ENCODE results near the gene CST2. TPM values are rescaled to one million over a fixed set of nuclear protein-coding genes. Genes with fewer than 3 reads are reported as not detected.

CST2 gene
- total RNA-seq, 1 experiment from 2014 or later = not detected

DNA sequence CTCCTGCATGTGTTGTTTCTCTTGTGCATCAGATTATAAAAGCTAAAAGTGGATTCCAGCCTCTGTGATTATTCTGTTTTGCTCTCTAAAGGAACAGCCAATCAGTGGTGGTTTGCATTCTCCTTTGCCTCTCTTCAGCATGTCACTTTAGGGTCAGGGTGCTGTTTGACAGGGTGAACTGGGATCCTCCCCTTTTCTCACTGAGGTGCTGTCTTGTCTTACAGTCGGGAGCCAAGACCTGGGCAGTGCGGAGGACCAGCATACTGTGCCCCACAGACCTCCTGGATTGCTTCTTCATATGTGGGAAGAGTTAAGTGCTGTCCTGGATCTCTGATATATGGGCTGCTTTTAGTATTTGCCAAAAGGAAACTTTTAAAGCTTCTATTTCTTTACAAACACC lies 15.2 kb upstream of the CST2 start:
- no peak overlapping the region for H3K4me3 Mint-ChIP-seq
- no peak overlapping the region for H3K14ac ChIP-seq (ENCODE audit: insufficient read depth, low read length)

More for the DNA sequence above, 15.2 kb upstream of the CST2 start:
- Histone ChIP-seq H2BK12ac (ENCODE audit: insufficient read length, low read depth, low read length) (no peak overlapping the region), H2BK120ac (ENCODE audit: low read depth, low read length, poor library complexity, severe bottlenecking) (no peak overlapping the region), H4K8ac (replicated peaks; ENCODE audit: insufficient read length, low read depth, low read length) (no peak overlapping the region), H2BK5ac (ENCODE audit: insufficient read length, low read length) (no peak overlapping the region), H3K9ac (ENCODE audit: extremely low read depth, insufficient read length, low read length) (no peak overlapping the region), H2BK15ac (ENCODE audit: low read depth, low read length) (no peak overlapping the region), H3K4ac (ENCODE audit: low read depth, low read length) (no peak overlapping the region), H3K23ac (ENCODE audit: insufficient read length, low read depth, low read length) (no peak overlapping the region), H4K20me1 (ENCODE audit: control insufficient read depth, insufficient read depth, insufficient read length) (no peaks in the 10 kb centered on the region), H3K18ac (ENCODE audit: insufficient read length, low read depth, low read length) (no peak overlapping the region), H3K79me1 (ENCODE audit: insufficient read depth, low read depth, low read length, poor library complexity, severe bottlenecking) (no peaks in the 10 kb centered on the region), H3K56ac (ENCODE audit: insufficient read length, low read depth, low read length) (no peak overlapping the region), H2AFZ (ENCODE audit: low read length) (no peak overlapping the region), H2BK20ac (ENCODE audit: low read depth, low read length, poor library complexity, severe bottlenecking) (no peak overlapping the region), H3K23me2 (ENCODE audit: insufficient read length, low read depth, low read length, poor library complexity, severe bottlenecking) (no peaks in the 10 kb centered on the region), H2AK5ac (ENCODE audit: insufficient read length, low read length) (no peak overlapping the region), H3T11ph (ENCODE audit: low read length) (no peak overlapping the region), H4K91ac (ENCODE audit: insufficient read length, low read depth, low read length) (no peak overlapping the region), H3K9me3 (ENCODE audit: control insufficient read depth, low read depth, low read length) (no peaks in the 10 kb centered on the region), H3K27ac (ENCODE audit: insufficient read length, low read depth, low read length) (no peak overlapping the region), H3K4me2 (ENCODE audit: insufficient read depth, insufficient read length, low read length) (no peak overlapping the region), H3K79me2 (ENCODE audit: insufficient read depth, low read length) (no peaks in the 10 kb centered on the region), H3K4me1 (ENCODE audit: insufficient read depth, low read length) (no peaks in the 10 kb centered on the region), H3K27me3 (ENCODE audit: insufficient read depth, low read length) (no peaks in the 10 kb centered on the region), H4K5ac (ENCODE audit: insufficient read length, low read depth, low read length) (no peak overlapping the region)
- DNase-seq = no peak
- WGBS (ENCODE audit: extremely low coverage, insufficient read length, low lambda C conversion rate) = no CpG with 5 or more reads among the region's 2 CpGs
- Mint-ChIP-seq H3K4me1 (no peaks in the 10 kb centered on the region), H3K9me3 (peaks cover 7 to 8% of the 10 kb centered on the region in 2 experiments; a peak in 3 of 5 replicates), H3K27me3 (ENCODE audit: low read depth) (peaks cover 15% of the 10 kb centered on the region), H3K36me3 (ENCODE audit: insufficient read depth in 1 of 3, low read depth in 3 of 3) (peaks cover 0 to 2% (median 0%) of the 10 kb centered on the region in 3 experiments; a peak in 2 of 7 replicates), H3K27ac (no peak overlapping the region)
- no peak for TF ChIP-seq CTCF (conservative IDR thresholded peaks at IDR 0.05)
